Measurements from ENCODE around the gene SLC6A1.
"Not testable (repeated sequence)": the region's sequence is repeated elsewhere in the genome, so short reads cannot be mapped to it uniquely, and the experiment has no call there.

The SLC6A1 gene

GRCh38 chr3:11059799-11060115 lies 67.2 kb downstream of the SLC6A1 start:
- DNase-seq (ENCODE audit: low read depth in 2 of 2), result no peak

- DNase-seq (ENCODE audit: low read depth in 2 of 2), result peak; percentile 44 to 56
These were observed 68.1 kb downstream of the SLC6A1 start for GRCh38 chr3:11060500-11061251.

GRCh38 chr3:11061268-11061871 lies 68.8 kb downstream of the SLC6A1 start:
- DNase-seq (ENCODE audit: low read depth in 2 of 2), result not testable (repeated sequence)

- no peak for DNase-seq (ENCODE audit: low read depth in 2 of 2)
These were observed 70.2 kb downstream of the SLC6A1 start for GRCh38 chr3:11062704-11063103.

- no peak for DNase-seq (ENCODE audit: low read depth in 2 of 2)
These were observed 78.7 kb downstream of the SLC6A1 start for GRCh38 chr3:11071096-11071755.

GRCh38 chr3:11072631-11073030 lies 80.1 kb downstream of the SLC6A1 start:
- no peak for DNase-seq (ENCODE audit: low read depth in 2 of 2)

GRCh38 chr3:11074011-11074410 lies 81.5 kb downstream of the SLC6A1 start:
- no peak for DNase-seq (ENCODE audit: low read depth in 2 of 2)

GRCh38 chr3:11074451-11074850 lies 81.9 kb downstream of the SLC6A1 start:
- DNase-seq (ENCODE audit: low read depth in 2 of 2), result no peak

- not testable (repeated sequence) for DNase-seq (ENCODE audit: low read depth in 2 of 2)
These were observed 82.6 kb downstream of the SLC6A1 start for GRCh38 chr3:11075122-11075521.

- DNase-seq (ENCODE audit: low read depth in 2 of 2), result no peak
These were observed 84.2 kb downstream of the SLC6A1 start for GRCh38 chr3:11076711-11077110.

GRCh38 chr3:11077466-11077865 lies 84.9 kb downstream of the SLC6A1 start:
- DNase-seq (ENCODE audit: low read depth in 2 of 2), result no peak

- no peak for DNase-seq (ENCODE audit: low read depth in 2 of 2)
These were observed 86.4 kb downstream of the SLC6A1 start for GRCh38 chr3:11078826-11079515.

GRCh38 chr3:11080492-11080891 lies 87.9 kb downstream of the SLC6A1 start:
- no peak for DNase-seq (ENCODE audit: low read depth in 2 of 2)

- no peak for DNase-seq (ENCODE audit: low read depth in 2 of 2)
These were observed 91.5 kb downstream of the SLC6A1 start for GRCh38 chr3:11084098-11084497.

GRCh38 chr3:11084677-11085076 lies 92.1 kb downstream of the SLC6A1 start:
- DNase-seq (ENCODE audit: low read depth in 2 of 2), result no peak

GRCh38 chr3:11085093-11085840 lies 92.7 kb downstream of the SLC6A1 start:
- no peak for DNase-seq (ENCODE audit: low read depth in 2 of 2)

GRCh38 chr3:11086856-11087255 lies 94.3 kb downstream of the SLC6A1 start:
- DNase-seq (ENCODE audit: low read depth in 2 of 2), result no peak

- DNase-seq (ENCODE audit: low read depth in 2 of 2), result no peak
These were observed 95.5 kb downstream of the SLC6A1 start for GRCh38 chr3:11088066-11088465.

GRCh38 chr3:11088831-11089230 lies 96.3 kb downstream of the SLC6A1 start:
- no peak for DNase-seq (ENCODE audit: low read depth in 2 of 2)
